Endothelial cell of umbilical vein (primary cell): Measurements from ENCODE around the gene SH3RF3. TPM values are rescaled to one million over a fixed set of nuclear protein-coding genes. Genes with fewer than 3 reads are reported as not detected.

ENCODE experiments used
- BruUV-seq: library from RNA; stranded (reverse); fragments of 400-500 nt; replicated peaks from 2 replicates; lab custom pipeline; 2021; lab: Mats Ljungman, UMichigan
- CTCF ChIA-PET: fragments of 300-600, 350-600 bp; sonication (Branson Sonifier 250); formaldehyde crosslinking; loops from one replicate; lab custom pipeline; 2021; ENCODE audit warnings: antibody characterized with exemption, inconsistent platforms; lab: Charles Lee
- POLR2A ChIA-PET: fragments of 300-600, 350-600 bp; sonication (Branson Sonifier 250); formaldehyde crosslinking; loops from one replicate; lab custom pipeline; 2021; ENCODE audit warnings: antibody characterized with exemption, inconsistent platforms; lab: Charles Lee
- DNase-seq: peaks from one replicate; pipeline ENCODE4 v3.0.0-alpha.2; 2011; ENCODE audit warnings: low read depth, low spot score
- FAIRE-seq: peaks from 2 replicates; lab custom pipeline; 2011; peaks lifted over from hg19 to GRCh38; lab: Jason Lieb, UNC
- H2AFZ ChIP-seq: 2 replicates; pipeline ENCODE4 v1.6.0; 2012; ENCODE audit warnings: low read depth, low read length, control low read depth, inconsistent platforms
- H3K27ac ChIP-seq: 2 replicates; pipeline ENCODE4 v1.5.1; 2011; ENCODE audit warnings: low read depth, mild to moderate bottlenecking, control low read depth, low read length, moderate library complexity; ENCODE audit not compliant: insufficient read depth
- H3K27me3 ChIP-seq, 2 experiments: 2 replicates each; pipeline versions ENCODE4 v1.6.0 to v1.6.1; 2011; ENCODE audit warnings: low read length in 2 of 2, mixed read lengths in 1 of 2; ENCODE audit not compliant: control insufficient read depth in 2 of 2, insufficient read depth in 2 of 2
- H3K36me3 ChIP-seq, 2 experiments: 2 replicates in 1 of 2; 3 replicates in 1 of 2; pipeline ENCODE4 v1.5.1; 2011; ENCODE audit warnings: low read length in 2 of 2, mild to moderate bottlenecking in 1 of 2, moderate library complexity in 1 of 2; ENCODE audit not compliant: control insufficient read depth in 2 of 2, insufficient read depth in 2 of 2; ENCODE audit errors: extremely low read depth in 1 of 2
- H3K4me1 ChIP-seq: 3 replicates; pipeline ENCODE4 v1.5.1; 2011; ENCODE audit warnings: mild to moderate bottlenecking, low read length; ENCODE audit not compliant: control insufficient read depth, insufficient read depth; ENCODE audit errors: extremely low read depth
- H3K4me2 ChIP-seq: 2 replicates; pipeline ENCODE4 v1.6.1; 2011; ENCODE audit warnings: low read length, control low read depth, mixed read lengths; ENCODE audit not compliant: insufficient read depth
- H3K4me3 ChIP-seq, 3 experiments: fragments of 200-600 bp in 1 of 3; sonication (generic), shearing (Covaris generic) in 1 of 3; replicated peaks in 1 of 3; 2 replicates each; pipeline ENCODE4 v1.5.1; 2011 to 2016; ENCODE audit warnings: control low read depth in 3 of 3, low read length in 3 of 3, mild to moderate bottlenecking in 2 of 3, inconsistent platforms in 1 of 3, low read depth in 1 of 3, moderate library complexity in 1 of 3; ENCODE audit not compliant: insufficient read depth in 1 of 3
- H3K79me2 ChIP-seq: 2 replicates; pipeline ENCODE4 v1.6.0; 2012; ENCODE audit warnings: low read length, inconsistent platforms; ENCODE audit not compliant: control insufficient read depth, insufficient read depth
- H3K9ac ChIP-seq: replicated peaks from 2 replicates; pipeline ENCODE3; 2011; ENCODE audit warnings: low read length, control low read depth; ENCODE audit not compliant: insufficient read depth; ENCODE audit errors: extremely low read depth
- H3K9me1 ChIP-seq: replicated peaks from 3 replicates; pipeline ENCODE4 v1.6.0; 2011; ENCODE audit warnings: mild to moderate bottlenecking, low read length; ENCODE audit not compliant: control insufficient read depth, insufficient read depth; ENCODE audit errors: extremely low read depth
- H3K9me3 ChIP-seq: replicated peaks from 2 replicates; pipeline ENCODE4 v1.5.1; 2012; ENCODE audit warnings: low read length, inconsistent platforms; ENCODE audit not compliant: control insufficient read depth, insufficient read depth
- H4K20me1 ChIP-seq: replicated peaks from 2 replicates; pipeline ENCODE3; 2011; ENCODE audit warnings: mild to moderate bottlenecking, low read length; ENCODE audit not compliant: control insufficient read depth, insufficient read depth; ENCODE audit errors: extremely low read depth
- EZH2 ChIP-seq: IDR thresholded peaks from 2 replicates; pipeline ENCODE4 v1.6.1; 2012; ENCODE audit warnings: borderline replicate concordance, low read depth, mild to moderate bottlenecking, moderate library complexity, low read length, inconsistent platforms; ENCODE audit not compliant: severe bottlenecking
- FOS ChIP-seq: IDR thresholded peaks from 2 replicates; pipeline ENCODE4 v1.6.1; 2011; ENCODE audit warnings: mild to moderate bottlenecking, low read length, moderate library complexity, borderline replicate concordance; ENCODE audit not compliant: insufficient read depth
- GATA2 ChIP-seq: IDR thresholded peaks from 2 replicates; pipeline ENCODE4 v1.7.0; 2011; ENCODE audit warnings: low read depth, mild to moderate bottlenecking, moderate library complexity, mixed read lengths, low read length; ENCODE audit not compliant: insufficient read length, insufficient read depth
- JUN ChIP-seq: IDR thresholded peaks from 2 replicates; pipeline ENCODE4 v1.6.1; 2011; ENCODE audit warnings: borderline replicate concordance, low read depth; ENCODE audit not compliant: insufficient read length, insufficient read depth
- MYC ChIP-seq: IDR thresholded peaks from one replicate; pipeline ENCODE4 v1.6.1; 2011; ENCODE audit warnings: mild to moderate bottlenecking, low read depth, low read length
- POLR2A ChIP-seq: IDR thresholded peaks from 2 replicates; pipeline ENCODE4 v1.6.1; 2012; ENCODE audit warnings: low read depth, mild to moderate bottlenecking, control low read depth, low read length
- POLR2AphosphoS5 ChIP-seq: IDR thresholded peaks from 2 replicates; pipeline ENCODE4 v1.6.1; 2012; ENCODE audit warnings: low read depth, mild to moderate bottlenecking, control low read depth, low read length, moderate library complexity; ENCODE audit not compliant: insufficient read depth
- dilution Hi-C: fragments of 300-500 bp; cut with MboI; formaldehyde crosslinking; loops from one replicate; pipeline ENCODE4 v1.15.0; 2019; ENCODE audit warnings: low sequenced_read_pairs; ENCODE audit not compliant: extremely low pct_ligation_motif_present
- intact Hi-C: fragments of 100-400 bp; cut with micrococcal nuclease; formaldehyde crosslinking; loops from one replicate; pipeline ENCODE4 v1.10.0; 2022
- polyA plus RNA-seq, 4 experiments: library from polyadenylated mRNA; depleted of rRNA in 3 of 4; stranded (reverse) in 3 of 4; unstranded in 1 of 4; fragments of >200 nt; gene quantifications; 2 replicates each; pipeline versions ENCODE4 v1.2.1 to v1.2.3, GENCODE V29; 2011 to 2012; ENCODE audit warnings: missing spikeins in 1 of 4
- total RNA-seq: library from RNA; stranded (reverse); gene quantifications from 2 replicates; pipeline ENCODE4 v1.2.3, GENCODE V29; 2021
- TF ChIP-seq, protein P1 (sequence below), 2 donors: IDR thresholded peaks; 1 replicate in 1 of 2; 2 replicates in 1 of 2; pipeline ENCODE4 v1.5.1; 2011; ENCODE audit warnings: low read length in 2 of 2, mild to moderate bottlenecking in 2 of 2, moderate library complexity in 2 of 2, control low read depth in 1 of 2, inconsistent platforms in 1 of 2, low read depth in 1 of 2; ENCODE audit not compliant: insufficient read depth in 1 of 2; ENCODE audit errors: extremely low read depth in 1 of 2
- TF ChIP-seq, protein P2 (sequence below): IDR thresholded peaks from 2 replicates; pipeline ENCODE4 v1.6.1; 2011; ENCODE audit not compliant: insufficient read depth, insufficient read length

Gene SH3RF3
- total and polyA plus RNA-seq, 2 donors (not counting 3 experiments of a cell fraction or from before 2014, with no cell fraction given): 3.8 to 14.7 TPM

DNA sequence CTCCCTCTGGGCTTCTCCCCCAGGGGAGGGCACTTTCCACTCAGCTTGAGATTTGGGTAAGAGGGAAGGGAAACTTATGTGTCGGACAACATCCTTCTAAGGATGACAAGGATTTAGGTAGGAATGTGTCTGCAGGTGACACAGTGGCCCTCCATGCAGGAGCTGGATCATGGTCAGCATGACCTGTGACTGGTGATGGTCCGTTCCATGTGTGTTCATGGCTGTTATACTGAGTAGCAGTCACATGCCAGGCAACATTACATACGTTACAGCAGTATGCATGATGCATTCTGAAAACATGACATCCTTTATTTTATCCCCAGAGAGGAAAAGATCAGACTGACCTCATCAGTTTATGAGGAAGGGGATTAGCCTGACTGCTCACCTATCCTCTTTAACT is 292.6 kb downstream of the SH3RF3 start:
- ChIA-PET POLR2A (no interaction called here), CTCF (interaction anchor here (1.4 kb wide), 1 partner anchor 16 kb away, joined by 4 read pairs; no protein-coding TSS in a partner anchor)
- Histone ChIP-seq H2AFZ (no peak overlapping the region), H4K20me1 (no peaks in the 10 kb centered on the region), H3K4me2 (no peak overlapping the region), H3K4me1 (peaks cover 3% of the 10 kb centered on the region), H3K27ac (no peak overlapping the region), H3K9me3 (no peaks in the 10 kb centered on the region), H3K79me2 (no peaks in the 10 kb centered on the region), H3K9me1 (no peaks in the 10 kb centered on the region), H3K4me3 (no peak overlapping the region), H3K9ac (no peak overlapping the region), H3K36me3 (no peaks in the 10 kb centered on the region), H3K27me3 (no peaks in the 10 kb centered on the region)
- no peak for DNase-seq
- BruUV-seq: no TSS peak
- intact Hi-C loops (loop anchor here (5.0 kb wide), 1 partner anchor 91 kb away; no protein-coding TSS in a partner anchor), dilution Hi-C loops (no loop called here)
- TF ChIP-seq MYC: no peak
- no peak for TF ChIP-seq JUN
- TF ChIP-seq FOS: no peak
- TF ChIP-seq POLR2A: no peak
- no peak for TF ChIP-seq POLR2AphosphoS5
- TF ChIP-seq, protein P1, sequence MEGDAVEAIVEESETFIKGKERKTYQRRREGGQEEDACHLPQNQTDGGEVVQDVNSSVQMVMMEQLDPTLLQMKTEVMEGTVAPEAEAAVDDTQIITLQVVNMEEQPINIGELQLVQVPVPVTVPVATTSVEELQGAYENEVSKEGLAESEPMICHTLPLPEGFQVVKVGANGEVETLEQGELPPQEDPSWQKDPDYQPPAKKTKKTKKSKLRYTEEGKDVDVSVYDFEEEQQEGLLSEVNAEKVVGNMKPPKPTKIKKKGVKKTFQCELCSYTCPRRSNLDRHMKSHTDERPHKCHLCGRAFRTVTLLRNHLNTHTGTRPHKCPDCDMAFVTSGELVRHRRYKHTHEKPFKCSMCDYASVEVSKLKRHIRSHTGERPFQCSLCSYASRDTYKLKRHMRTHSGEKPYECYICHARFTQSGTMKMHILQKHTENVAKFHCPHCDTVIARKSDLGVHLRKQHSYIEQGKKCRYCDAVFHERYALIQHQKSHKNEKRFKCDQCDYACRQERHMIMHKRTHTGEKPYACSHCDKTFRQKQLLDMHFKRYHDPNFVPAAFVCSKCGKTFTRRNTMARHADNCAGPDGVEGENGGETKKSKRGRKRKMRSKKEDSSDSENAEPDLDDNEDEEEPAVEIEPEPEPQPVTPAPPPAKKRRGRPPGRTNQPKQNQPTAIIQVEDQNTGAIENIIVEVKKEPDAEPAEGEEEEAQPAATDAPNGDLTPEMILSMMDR (IDR thresholded peaks at IDR 0.05; ENCODE audit: extremely low read depth in 1 of 2, insufficient read depth in 1 of 2, low read depth in 1 of 2, low read length in 2 of 2): no peak
- no peak for TF ChIP-seq GATA2
- TF ChIP-seq, protein P2, sequence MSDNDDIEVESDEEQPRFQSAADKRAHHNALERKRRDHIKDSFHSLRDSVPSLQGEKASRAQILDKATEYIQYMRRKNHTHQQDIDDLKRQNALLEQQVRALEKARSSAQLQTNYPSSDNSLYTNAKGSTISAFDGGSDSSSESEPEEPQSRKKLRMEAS: no peak
- no peak for TF ChIP-seq EZH2
- no peak for FAIRE-seq
